Kidney (tissue), 14 donors: ENCODE measurements around the gene KLF6. TPM values are rescaled to one million over a fixed set of nuclear protein-coding genes. Genes with fewer than 3 reads are reported as not detected.

ENCODE experiments used
- DNase-seq, 5 donors: peaks; one replicate each; pipeline ENCODE4 v3.0.0-alpha.2; 2013 to 2020
- FAIRE-seq: peaks from 2 replicates; lab custom pipeline; 2012; peaks lifted over from hg19 to GRCh38; lab: Jason Lieb, UNC
- H3K27ac ChIP-seq, 2 donors: one replicate each; pipeline ENCODE4 v1.7.0; 2013; ENCODE audit warnings: low read depth in 2 of 2, low read length in 2 of 2, inconsistent platforms in 1 of 2
- H3K27me3 ChIP-seq: one replicate; pipeline ENCODE4 v1.7.1; 2013; ENCODE audit warnings: low read length, inconsistent platforms; ENCODE audit not compliant: control insufficient read depth, insufficient read depth
- H3K36me3 ChIP-seq, 3 donors: one replicate each; pipeline versions ENCODE4 v1.7.0 to v1.7.1; 2013; ENCODE audit warnings: low read length in 3 of 3, control low read depth in 1 of 3, inconsistent platforms in 1 of 3; ENCODE audit not compliant: insufficient read depth in 3 of 3, control insufficient read depth in 2 of 3
- H3K4me1 ChIP-seq, 3 donors: one replicate each; pipeline versions ENCODE4 v1.7.0 to v1.7.1; 2013; ENCODE audit warnings: low read length in 3 of 3, inconsistent platforms in 1 of 3, low read depth in 1 of 3; ENCODE audit not compliant: control insufficient read depth in 2 of 3, insufficient read depth in 2 of 3
- H3K4me3 ChIP-seq, 3 donors: one replicate each; pipeline versions ENCODE4 v1.7.0 to v1.8.1; 2013; ENCODE audit warnings: low read length in 3 of 3, control low read depth in 1 of 3, inconsistent platforms in 1 of 3
- H3K9ac ChIP-seq, 3 donors: one replicate each; pipeline versions ENCODE4 v1.7.0 to v1.7.1; 2013; ENCODE audit warnings: low read length in 3 of 3, control low read depth in 1 of 3, inconsistent platforms in 1 of 3
- H3K9me3 ChIP-seq, 3 donors: one replicate each; pipeline versions ENCODE4 v1.7.0 to v1.7.1; 2013; ENCODE audit warnings: low read length in 3 of 3, control low read depth in 1 of 3, inconsistent platforms in 1 of 3; ENCODE audit not compliant: control insufficient read depth in 2 of 3, insufficient read depth in 1 of 3
- intact Hi-C: fragments of 100-400 bp; cut with DNase I; formaldehyde crosslinking; loops from one replicate; pipeline ENCODE4 v1.11.1; 2022
- polyA plus RNA-seq: library from polyadenylated mRNA; stranded (reverse); fragments of 350-450 nt; fragmentation: Illumina TruSeq; extraction: RNeasy Lipid Tissue Mini Kit (QIAGEN cat#74804); gene quantifications from one replicate; pipeline ENCODE4 v1.2.3, GENCODE V29; 2014; ENCODE audit warnings: low read depth, low replicate concordance; ENCODE audit not compliant: insufficient read depth
- total RNA-seq: library from RNA; stranded (reverse); fragmentation: NEBNext Ultra II Directional; extraction: Animal tissue kit (Norgen Biotek cat#: 25700); gene quantifications from one replicate; pipeline ENCODE4 v1.2.1, GENCODE V29; 2021
- TF ChIP-seq, protein P1 (sequence below): IDR thresholded peaks from 3 replicates; pipeline ENCODE4 v1.5.1; 2012; ENCODE audit warnings: mild to moderate bottlenecking, moderate library complexity, borderline replicate concordance; ENCODE audit not compliant: insufficient read depth; ENCODE audit errors: extremely low read depth
- donor health status: control.
- donor health status: control.
- donor health status: control.
- donor health status: control.
- donor health status: control.
- donor health status: DM: yes; HTN: yes; CAD: no.
- donor health status: Normal renal cell carcinoma (clear cell type).

The KLF6 gene
- total and polyA plus RNA-seq, 2 donors from 2014 or later, result 27.8 to 230 TPM

DNA sequence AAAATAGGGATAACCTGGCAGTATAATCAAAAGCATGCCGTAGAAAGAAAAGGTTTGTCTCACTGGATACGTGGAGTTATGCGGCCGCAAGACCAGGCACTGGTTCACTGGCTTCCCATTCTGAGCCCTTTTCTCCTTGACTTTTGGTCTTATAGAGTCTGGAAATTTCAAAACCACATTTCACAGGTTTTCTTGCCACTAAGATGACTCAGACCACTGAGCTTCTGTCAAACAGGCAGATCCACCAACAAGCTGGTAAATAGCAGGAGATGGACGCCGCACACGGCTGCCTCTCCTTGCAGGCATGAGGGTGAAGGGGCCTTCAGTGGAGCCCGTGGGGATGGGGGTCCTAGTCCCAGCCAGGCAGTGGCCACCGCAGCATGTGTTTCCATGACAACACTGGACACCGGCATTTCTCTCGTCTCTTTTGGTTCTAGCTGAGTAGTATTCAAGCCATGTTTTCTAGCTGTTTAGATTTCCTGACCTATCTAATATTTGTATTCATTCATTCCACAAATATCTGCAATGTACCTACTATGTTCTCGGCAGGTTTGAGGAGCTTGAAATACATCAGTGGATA, 55.5 kb downstream of the KLF6 start:
- intact Hi-C loops, result no loop called here
- Histone ChIP-seq H3K4me3 (no peak overlapping the region), H3K36me3 (no peaks in the 10 kb centered on the region), H3K4me1 (no peaks in the 10 kb centered on the region), H3K9ac (no peak overlapping the region), H3K27me3 (no peaks in the 10 kb centered on the region), H3K27ac (no peak overlapping the region), H3K9me3 (no peaks in the 10 kb centered on the region)
- DNase-seq, result no peak
- FAIRE-seq, result no peak
- TF ChIP-seq, protein P1, sequence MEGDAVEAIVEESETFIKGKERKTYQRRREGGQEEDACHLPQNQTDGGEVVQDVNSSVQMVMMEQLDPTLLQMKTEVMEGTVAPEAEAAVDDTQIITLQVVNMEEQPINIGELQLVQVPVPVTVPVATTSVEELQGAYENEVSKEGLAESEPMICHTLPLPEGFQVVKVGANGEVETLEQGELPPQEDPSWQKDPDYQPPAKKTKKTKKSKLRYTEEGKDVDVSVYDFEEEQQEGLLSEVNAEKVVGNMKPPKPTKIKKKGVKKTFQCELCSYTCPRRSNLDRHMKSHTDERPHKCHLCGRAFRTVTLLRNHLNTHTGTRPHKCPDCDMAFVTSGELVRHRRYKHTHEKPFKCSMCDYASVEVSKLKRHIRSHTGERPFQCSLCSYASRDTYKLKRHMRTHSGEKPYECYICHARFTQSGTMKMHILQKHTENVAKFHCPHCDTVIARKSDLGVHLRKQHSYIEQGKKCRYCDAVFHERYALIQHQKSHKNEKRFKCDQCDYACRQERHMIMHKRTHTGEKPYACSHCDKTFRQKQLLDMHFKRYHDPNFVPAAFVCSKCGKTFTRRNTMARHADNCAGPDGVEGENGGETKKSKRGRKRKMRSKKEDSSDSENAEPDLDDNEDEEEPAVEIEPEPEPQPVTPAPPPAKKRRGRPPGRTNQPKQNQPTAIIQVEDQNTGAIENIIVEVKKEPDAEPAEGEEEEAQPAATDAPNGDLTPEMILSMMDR, result no peak

DNA sequence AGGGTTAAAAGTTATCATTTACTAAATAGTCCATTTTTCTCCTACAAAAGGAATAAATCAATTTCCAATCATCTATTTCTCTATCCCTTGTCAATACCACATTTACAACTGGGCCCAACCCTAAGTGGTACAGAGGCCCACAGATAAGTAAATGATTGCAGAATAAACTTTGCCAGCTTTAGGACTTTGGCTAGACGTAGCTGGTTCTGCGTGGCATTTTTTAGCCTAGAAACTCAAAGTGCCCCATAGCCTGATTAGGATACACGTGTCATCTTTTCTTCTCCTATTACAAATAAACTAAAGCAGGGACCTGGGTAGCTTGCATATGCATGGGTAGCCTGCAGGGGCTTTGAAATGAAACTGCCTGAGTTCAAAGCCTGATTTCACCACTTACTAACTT, 56.4 kb downstream of the KLF6 start:
- Histone ChIP-seq H3K9ac (no peak overlapping the region), H3K27me3 (no peaks in the 10 kb centered on the region), H3K4me3 (no peak overlapping the region), H3K4me1 (no peaks in the 10 kb centered on the region), H3K36me3 (no peaks in the 10 kb centered on the region), H3K9me3 (no peaks in the 10 kb centered on the region), H3K27ac (no peak overlapping the region)
- TF ChIP-seq, protein P1, result no peak
- no peak for DNase-seq
- FAIRE-seq, result no peak
- intact Hi-C loops, result no loop called here

DNA sequence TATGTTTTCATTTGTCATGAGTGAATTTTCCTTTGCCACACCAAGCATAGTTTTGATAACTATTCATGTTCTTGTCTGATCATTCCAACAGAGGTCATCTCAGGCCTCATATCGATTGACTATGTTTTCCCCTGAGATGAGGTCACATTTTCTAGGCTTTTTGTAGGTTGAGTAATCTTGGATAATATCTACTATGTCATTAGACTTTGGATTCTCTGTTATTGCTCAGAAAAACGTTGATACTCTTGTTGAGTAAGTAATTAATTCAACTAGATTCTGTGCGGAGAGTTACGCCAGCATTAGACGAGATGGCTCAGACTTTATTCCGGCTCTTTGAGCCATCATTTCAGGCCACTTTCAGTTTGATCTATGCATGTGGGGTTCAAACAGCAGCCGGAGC, 57.7 kb downstream of the KLF6 start:
- no peaks in the 10 kb centered on the region for H3K27me3 ChIP-seq
- DNase-seq, result no peak
- H3K4me1 ChIP-seq, result no peaks in the 10 kb centered on the region
- H3K36me3 ChIP-seq, result no peaks in the 10 kb centered on the region
- no peaks in the 10 kb centered on the region for H3K9me3 ChIP-seq
- TF ChIP-seq, protein P1, result no peak
- intact Hi-C loops, result no loop called here
- H3K27ac ChIP-seq, result no peak overlapping the region
- H3K9ac ChIP-seq, result no peak overlapping the region
- no peak for FAIRE-seq
- H3K4me3 ChIP-seq, result no peak overlapping the region
